ENCODE measurements around the gene SMIM34. TPM values are rescaled to one million over a fixed set of nuclear protein-coding genes. Genes with fewer than 3 reads are reported as not detected.
"Not testable (repeated sequence)": the region's sequence is repeated elsewhere in the genome, so short reads cannot be mapped to it uniquely, and the experiment has no call there.

Gene SMIM34, protein sequence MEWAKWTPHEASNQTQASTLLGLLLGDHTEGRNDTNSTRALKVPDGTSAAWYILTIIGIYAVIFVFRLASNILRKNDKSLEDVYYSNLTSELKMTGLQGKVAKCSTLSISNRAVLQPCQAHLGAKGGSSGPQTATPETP
- total RNA-seq (not detected), polyA plus RNA-seq (not detected)

DNA sequence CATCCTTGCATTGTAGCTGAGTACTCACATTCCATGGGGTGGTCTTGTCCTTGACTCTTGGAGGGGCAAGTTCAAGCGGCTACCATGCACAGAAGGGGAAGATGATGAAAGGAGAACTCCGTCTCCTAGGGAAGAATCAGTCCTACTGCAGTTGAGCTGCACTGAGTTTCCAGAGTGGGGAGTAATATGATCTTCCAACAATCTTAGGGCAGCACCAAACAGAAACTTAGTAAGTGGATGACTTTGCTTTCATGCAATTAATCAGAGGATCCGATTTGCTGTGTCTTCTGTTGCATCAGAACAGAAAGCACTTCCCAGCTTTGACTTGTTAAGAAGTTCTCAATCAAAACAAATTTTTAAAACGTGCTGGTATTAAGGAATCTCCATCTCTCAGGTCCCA, at the start of gene SMIM34:
SMIM34 (minus strand) TSS at position 147 of the 400 bp plus-strand sequence; CDS start at position 35, 112 bp downstream.
- not testable (repeated sequence) for H3K4me1 Mint-ChIP-seq; H3K27me3 Mint-ChIP-seq; H3K27ac ChIP-seq (ENCODE audit: insufficient read depth, low read length, poor library complexity, severe bottlenecking); DNase-seq; H3K36me3 ChIP-seq (ENCODE audit: control insufficient read depth, insufficient read depth, low read length); H3K9me3 Mint-ChIP-seq; ATAC-seq (ENCODE audit: low read depth in 2 of 2); H3K9me3 ChIP-seq (ENCODE audit: control insufficient read depth in 2 of 2, low read length in 2 of 2); H3K4me1 ChIP-seq (ENCODE audit: control insufficient read depth, insufficient read depth, low read length, poor library complexity, severe bottlenecking); H3K27me3 ChIP-seq (ENCODE audit: control insufficient read depth, insufficient read depth, low read length); H3K27ac Mint-ChIP-seq; H3K4me3 ChIP-seq (ENCODE audit: low read depth, low read length); H3K36me3 Mint-ChIP-seq; H3K4me3 Mint-ChIP-seq

DNA sequence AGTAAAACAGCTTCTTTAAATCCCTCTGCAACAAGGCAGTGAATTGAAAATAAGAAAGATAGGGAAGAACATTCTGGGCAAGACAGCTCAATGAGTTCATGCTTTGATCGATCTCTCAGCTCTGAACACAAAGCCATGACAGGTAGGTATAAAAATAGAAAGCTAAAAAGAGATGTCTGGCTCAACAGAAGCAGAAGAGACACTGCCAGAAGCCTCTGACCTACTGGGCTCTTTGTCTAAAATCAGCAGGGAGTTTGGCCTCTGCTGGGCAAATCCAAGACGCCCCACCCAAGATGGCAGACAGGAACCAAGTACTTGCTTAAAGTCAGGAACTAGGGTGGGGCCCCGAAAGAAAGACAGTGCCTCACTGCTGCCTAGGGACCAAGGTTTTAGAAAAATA, 43.6 kb upstream of the SMIM34 start:
- not testable (repeated sequence) for H3K4me3 ChIP-seq (ENCODE audit: low read depth, low read length); H3K36me3 Mint-ChIP-seq; H3K27ac Mint-ChIP-seq; H3K36me3 ChIP-seq (ENCODE audit: control insufficient read depth, insufficient read depth, low read length); DNase-seq; H3K9me3 Mint-ChIP-seq; H3K4me3 Mint-ChIP-seq; H3K27me3 ChIP-seq (ENCODE audit: control insufficient read depth, insufficient read depth, low read length); H3K27ac ChIP-seq (ENCODE audit: insufficient read depth, low read length, poor library complexity, severe bottlenecking); H3K27me3 Mint-ChIP-seq; ATAC-seq (ENCODE audit: low read depth in 2 of 2); H3K9me3 ChIP-seq (ENCODE audit: control insufficient read depth in 2 of 2, low read length in 2 of 2); H3K4me1 Mint-ChIP-seq; H3K4me1 ChIP-seq (ENCODE audit: control insufficient read depth, insufficient read depth, low read length, poor library complexity, severe bottlenecking)

DNA sequence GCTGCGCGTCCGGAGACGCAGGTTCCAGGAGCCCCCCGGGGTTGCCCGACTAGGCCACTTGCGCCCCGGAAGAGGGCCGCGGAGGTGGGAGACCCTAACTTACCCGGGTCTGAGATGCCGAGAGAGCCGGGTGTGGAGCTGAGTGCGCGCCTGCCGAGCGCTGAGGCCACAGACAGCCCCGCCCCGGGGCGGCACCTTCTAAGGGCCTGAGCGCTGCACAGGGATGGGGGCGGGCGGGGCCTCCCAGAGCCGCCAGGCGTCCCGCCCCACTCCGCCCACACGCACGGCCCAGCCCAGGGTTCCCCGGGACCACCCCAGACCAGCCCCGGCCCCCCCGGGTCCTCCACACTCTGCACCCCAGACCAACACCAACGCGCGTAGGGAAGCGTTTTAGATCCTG, 35.7 kb upstream of the SMIM34 start:
- not testable (repeated sequence) for DNase-seq; H3K36me3 Mint-ChIP-seq; H3K27ac Mint-ChIP-seq; H3K27me3 ChIP-seq (ENCODE audit: control insufficient read depth, insufficient read depth, low read length); H3K4me3 ChIP-seq (ENCODE audit: low read depth, low read length); ATAC-seq (ENCODE audit: low read depth in 2 of 2); H3K4me1 ChIP-seq (ENCODE audit: control insufficient read depth, insufficient read depth, low read length, poor library complexity, severe bottlenecking); H3K9me3 ChIP-seq (ENCODE audit: control insufficient read depth in 2 of 2, low read length in 2 of 2); H3K36me3 ChIP-seq (ENCODE audit: control insufficient read depth, insufficient read depth, low read length); H3K27ac ChIP-seq (ENCODE audit: insufficient read depth, low read length, poor library complexity, severe bottlenecking); H3K4me3 Mint-ChIP-seq; H3K27me3 Mint-ChIP-seq; H3K4me1 Mint-ChIP-seq; H3K9me3 Mint-ChIP-seq

DNA sequence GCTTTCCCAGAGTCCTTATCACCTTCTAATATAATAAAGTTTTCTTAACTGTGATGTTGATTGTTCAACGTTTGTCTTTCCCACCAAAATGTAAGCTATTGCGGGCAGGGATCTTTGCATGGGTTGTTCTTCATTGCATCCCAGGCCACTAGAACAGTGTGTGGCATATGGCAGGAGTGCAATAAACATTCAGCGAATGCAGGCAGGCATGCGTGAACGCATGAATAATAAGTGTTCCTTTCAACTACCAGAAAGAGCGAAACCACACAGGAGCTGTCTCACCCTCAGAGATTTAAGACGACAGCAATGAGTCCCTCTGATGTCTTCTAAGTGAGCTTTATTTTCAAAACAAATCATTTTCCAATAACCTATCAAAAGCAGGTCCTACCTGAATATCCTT, 34.5 kb upstream of the SMIM34 start:
- not testable (repeated sequence) for DNase-seq; H3K36me3 ChIP-seq (ENCODE audit: control insufficient read depth, insufficient read depth, low read length); H3K27ac ChIP-seq (ENCODE audit: insufficient read depth, low read length, poor library complexity, severe bottlenecking); H3K27me3 ChIP-seq (ENCODE audit: control insufficient read depth, insufficient read depth, low read length); H3K36me3 Mint-ChIP-seq; H3K27me3 Mint-ChIP-seq; H3K4me3 Mint-ChIP-seq; H3K9me3 ChIP-seq (ENCODE audit: control insufficient read depth in 2 of 2, low read length in 2 of 2); H3K4me1 ChIP-seq (ENCODE audit: control insufficient read depth, insufficient read depth, low read length, poor library complexity, severe bottlenecking); H3K4me1 Mint-ChIP-seq; H3K4me3 ChIP-seq (ENCODE audit: low read depth, low read length); ATAC-seq (ENCODE audit: low read depth in 2 of 2); H3K27ac Mint-ChIP-seq; H3K9me3 Mint-ChIP-seq

DNA sequence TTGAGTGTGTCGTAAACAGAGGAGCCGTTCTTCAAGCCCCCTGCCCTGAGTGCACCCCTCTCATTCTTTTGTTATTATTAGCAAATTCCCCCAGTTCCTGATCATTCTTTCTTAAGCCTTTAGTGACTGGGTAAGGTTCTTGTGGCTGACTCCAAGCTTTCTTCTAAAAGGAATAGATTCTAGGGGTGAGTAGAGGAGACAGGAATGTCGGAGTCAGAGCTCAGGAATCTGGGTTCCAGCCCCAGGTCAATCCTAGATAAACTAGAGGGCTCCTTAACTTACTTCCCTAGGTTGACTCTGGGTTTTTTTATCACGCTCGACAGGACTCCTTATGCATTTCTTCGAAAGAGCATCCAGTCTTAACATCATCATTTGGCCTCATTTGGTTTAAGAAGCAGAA, 32.4 kb upstream of the SMIM34 start:
- not testable (repeated sequence) for ATAC-seq (ENCODE audit: low read depth in 2 of 2); DNase-seq; H3K4me1 Mint-ChIP-seq; H3K27ac ChIP-seq (ENCODE audit: insufficient read depth, low read length, poor library complexity, severe bottlenecking); H3K4me1 ChIP-seq (ENCODE audit: control insufficient read depth, insufficient read depth, low read length, poor library complexity, severe bottlenecking); H3K9me3 ChIP-seq (ENCODE audit: control insufficient read depth in 2 of 2, low read length in 2 of 2); H3K36me3 ChIP-seq (ENCODE audit: control insufficient read depth, insufficient read depth, low read length); H3K9me3 Mint-ChIP-seq; H3K4me3 Mint-ChIP-seq; H3K4me3 ChIP-seq (ENCODE audit: low read depth, low read length); H3K36me3 Mint-ChIP-seq; H3K27ac Mint-ChIP-seq; H3K27me3 Mint-ChIP-seq; H3K27me3 ChIP-seq (ENCODE audit: control insufficient read depth, insufficient read depth, low read length)

DNA sequence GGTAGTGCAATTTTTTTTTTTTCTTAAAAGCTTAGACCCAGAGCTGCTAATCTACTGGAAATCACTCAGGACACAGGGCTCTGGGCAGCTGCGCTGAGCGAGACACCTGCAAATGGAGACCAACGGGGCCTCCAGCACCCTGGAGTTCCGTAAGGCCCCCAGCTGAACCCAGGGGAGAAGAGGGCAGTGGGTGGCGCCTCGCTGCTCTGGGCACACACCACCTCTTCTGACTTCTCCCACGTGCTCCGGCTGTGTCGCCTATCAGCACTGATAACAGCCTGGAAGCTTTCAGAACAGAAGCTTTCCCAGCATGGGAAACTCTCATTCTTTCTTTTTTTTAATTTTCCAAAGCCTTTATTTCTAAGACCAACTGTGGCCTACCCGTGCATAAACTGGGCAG, 31.9 kb upstream of the SMIM34 start:
- not testable (repeated sequence) for H3K4me3 ChIP-seq (ENCODE audit: low read depth, low read length); H3K4me1 Mint-ChIP-seq; H3K9me3 ChIP-seq (ENCODE audit: control insufficient read depth in 2 of 2, low read length in 2 of 2); H3K27me3 Mint-ChIP-seq; ATAC-seq (ENCODE audit: low read depth in 2 of 2); H3K9me3 Mint-ChIP-seq; H3K36me3 Mint-ChIP-seq; H3K4me1 ChIP-seq (ENCODE audit: control insufficient read depth, insufficient read depth, low read length, poor library complexity, severe bottlenecking); H3K4me3 Mint-ChIP-seq; H3K36me3 ChIP-seq (ENCODE audit: control insufficient read depth, insufficient read depth, low read length); H3K27me3 ChIP-seq (ENCODE audit: control insufficient read depth, insufficient read depth, low read length); H3K27ac Mint-ChIP-seq; DNase-seq; H3K27ac ChIP-seq (ENCODE audit: insufficient read depth, low read length, poor library complexity, severe bottlenecking)

DNA sequence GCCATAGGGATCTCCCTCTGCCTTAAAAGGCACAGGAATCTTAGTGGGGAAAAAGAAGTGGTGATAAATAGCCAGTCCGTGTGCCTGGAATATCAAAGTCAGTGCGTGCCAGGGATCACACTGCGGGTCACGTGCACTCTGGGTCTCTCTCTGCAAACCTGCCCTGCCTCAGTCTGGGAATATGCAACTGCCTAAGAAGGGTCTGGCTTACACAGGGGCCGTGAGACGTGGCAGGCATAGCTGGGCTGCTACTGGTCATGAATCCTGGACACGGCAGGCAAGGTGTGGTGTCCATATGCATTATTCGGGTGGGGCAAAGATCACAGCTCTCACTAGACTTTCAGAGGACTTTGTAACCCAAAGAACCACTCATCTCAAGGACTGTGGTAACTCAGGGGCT, 23.3 kb upstream of the SMIM34 start:
- H3K36me3 ChIP-seq (ENCODE audit: control insufficient read depth, insufficient read depth, low read length); H3K9me3 Mint-ChIP-seq: not testable (repeated sequence)

DNA sequence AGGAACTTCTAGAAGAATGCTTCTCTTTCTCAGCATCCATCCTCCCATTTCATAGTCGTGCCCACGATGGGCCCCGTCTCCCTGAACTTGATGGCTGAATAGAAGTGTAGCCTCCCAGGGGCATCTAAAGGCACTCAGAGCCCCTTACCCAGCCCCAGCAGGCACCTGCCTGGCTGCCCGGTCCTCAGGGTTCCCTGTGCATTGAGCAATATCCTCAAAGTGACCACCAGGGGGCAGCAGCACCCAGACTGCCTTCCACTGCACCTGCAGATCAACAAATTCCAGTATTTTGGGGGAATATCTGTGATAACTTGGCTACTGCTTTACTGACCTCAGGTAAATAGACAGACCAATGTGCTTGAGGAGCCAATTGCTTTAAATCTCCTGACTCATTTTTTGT, 19.7 kb upstream of the SMIM34 start:
- not testable (repeated sequence) for H3K4me3 ChIP-seq (ENCODE audit: low read depth, low read length); H3K36me3 Mint-ChIP-seq; H3K27me3 ChIP-seq (ENCODE audit: control insufficient read depth, insufficient read depth, low read length); DNase-seq; H3K36me3 ChIP-seq (ENCODE audit: control insufficient read depth, insufficient read depth, low read length); H3K27ac Mint-ChIP-seq; H3K9me3 Mint-ChIP-seq; H3K4me1 Mint-ChIP-seq; H3K27me3 Mint-ChIP-seq; H3K9me3 ChIP-seq (ENCODE audit: control insufficient read depth in 2 of 2, low read length in 2 of 2); ATAC-seq (ENCODE audit: low read depth in 2 of 2); H3K27ac ChIP-seq (ENCODE audit: insufficient read depth, low read length, poor library complexity, severe bottlenecking); H3K4me1 ChIP-seq (ENCODE audit: control insufficient read depth, insufficient read depth, low read length, poor library complexity, severe bottlenecking); H3K4me3 Mint-ChIP-seq

More for the DNA sequence above, 23.3 kb upstream of the SMIM34 start:
- H3K27ac ChIP-seq (ENCODE audit: insufficient read depth, low read length, poor library complexity, severe bottlenecking); H3K9me3 ChIP-seq (ENCODE audit: control insufficient read depth in 2 of 2, low read length in 2 of 2); H3K27me3 ChIP-seq (ENCODE audit: control insufficient read depth, insufficient read depth, low read length); H3K4me1 ChIP-seq (ENCODE audit: control insufficient read depth, insufficient read depth, low read length, poor library complexity, severe bottlenecking); H3K4me3 ChIP-seq (ENCODE audit: low read depth, low read length); H3K4me3 Mint-ChIP-seq; H3K27ac Mint-ChIP-seq; H3K36me3 Mint-ChIP-seq; ATAC-seq (ENCODE audit: low read depth in 2 of 2); H3K4me1 Mint-ChIP-seq; H3K27me3 Mint-ChIP-seq; DNase-seq: not testable (repeated sequence)
